Tongue (tissue), 2 donors: ENCODE results near the gene LRRC9. TPM values are rescaled to one million over a fixed set of nuclear protein-coding genes. Genes with fewer than 3 reads are reported as not detected.
"Not testable (repeated sequence)": the region's sequence is repeated elsewhere in the genome, so short reads cannot be mapped to it uniquely, and the experiment has no call there.

Experiments used
- DNase-seq: peaks from one replicate; pipeline ENCODE4 v3.0.0-alpha.2; 2015
- total RNA-seq: library from RNA; depleted of rRNA; stranded (reverse); fragments of >200 nt; gene quantifications from one replicate; pipeline ENCODE4 v1.2.3, GENCODE V29; 2014

LRRC9 gene
- total RNA-seq, 1 donor from 2014 or later: under 0.01 TPM

- DNase-seq: not testable (repeated sequence)
Observed at GRCh38 chr14:59957890-59958289, 37.9 kb downstream of the LRRC9 start.

DNA sequence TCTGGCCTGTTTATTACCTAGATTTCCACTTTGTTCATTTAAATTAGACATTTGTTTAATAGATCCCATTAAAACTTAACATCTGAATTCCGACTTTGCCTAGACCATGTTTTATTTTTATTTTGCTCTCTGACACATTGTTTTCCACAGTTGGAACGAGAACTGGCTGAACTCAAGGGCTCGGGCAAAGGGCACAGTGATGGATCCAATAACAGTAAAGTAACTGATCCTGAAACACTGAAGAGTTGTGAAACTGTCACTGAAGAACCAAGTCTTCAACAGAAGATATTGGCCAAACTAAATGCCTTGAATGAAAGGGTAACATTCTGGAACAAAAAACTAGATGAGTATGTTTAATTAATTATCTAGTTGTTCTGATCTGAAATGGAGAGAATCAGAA, 39.7 kb downstream of the LRRC9 start:
- DNase-seq: no peak

- no peak for DNase-seq
Observed at GRCh38 chr14:59961518-59962062, 41.6 kb downstream of the LRRC9 start.

DNA sequence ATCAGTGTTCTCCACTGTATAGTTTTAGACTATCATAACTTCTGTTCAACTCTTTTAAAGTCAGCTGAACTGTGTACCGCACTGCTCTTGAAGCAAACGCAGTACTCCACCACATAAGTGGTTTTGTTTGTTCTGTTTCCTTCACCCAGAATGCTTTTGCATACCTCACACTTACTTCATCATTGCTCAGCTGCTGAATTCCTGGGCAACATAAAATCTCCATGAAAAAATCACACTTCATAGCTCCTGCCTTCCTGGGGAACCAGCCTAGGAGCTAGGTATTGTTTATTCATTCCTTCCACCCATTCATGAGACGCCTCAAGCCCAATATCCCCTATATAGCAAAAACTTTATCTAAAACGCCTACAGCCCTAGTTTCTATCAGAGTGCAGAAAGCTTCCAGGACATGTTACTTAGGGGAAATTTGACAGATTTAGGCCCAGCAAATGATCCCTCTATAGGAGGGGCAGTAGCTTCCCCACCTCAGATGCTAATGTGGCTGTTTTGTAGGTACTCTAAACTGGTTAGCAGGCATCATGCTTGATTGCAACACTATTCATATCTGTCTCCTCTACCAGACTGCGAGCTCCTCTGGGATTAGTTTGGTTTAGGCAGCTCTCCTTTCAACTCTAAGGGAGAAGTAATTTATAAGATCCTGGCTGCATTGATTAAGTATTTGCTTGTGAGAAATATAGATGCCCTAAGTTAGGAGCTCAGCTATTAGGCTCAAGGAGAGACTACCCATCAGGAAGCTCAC, 44.5 kb downstream of the LRRC9 start:
- peak; percentile 7 for DNase-seq

GRCh38 chr14:59969319-59969718, 49.4 kb downstream of the LRRC9 start:
- DNase-seq: no peak

DNA sequence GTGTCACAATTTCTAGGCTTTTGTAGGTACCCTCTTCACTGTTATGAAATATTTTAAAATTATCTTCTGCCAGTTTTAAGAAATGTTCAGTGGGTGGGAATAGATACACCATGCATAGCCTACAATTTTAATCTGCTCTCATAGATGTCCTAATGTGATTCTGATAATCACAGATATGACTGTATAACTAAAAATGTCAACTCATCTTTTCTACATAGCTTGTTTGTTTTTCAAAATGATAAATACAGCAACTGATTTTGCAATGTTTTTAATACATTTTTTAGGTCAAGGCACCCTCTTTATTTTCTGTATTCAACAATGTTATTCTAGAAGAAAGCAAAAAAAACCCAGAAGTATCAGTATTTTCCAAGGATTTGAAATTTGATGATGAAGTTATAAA, 61.6 kb downstream of the LRRC9 start:
- DNase-seq: no peak

DNA sequence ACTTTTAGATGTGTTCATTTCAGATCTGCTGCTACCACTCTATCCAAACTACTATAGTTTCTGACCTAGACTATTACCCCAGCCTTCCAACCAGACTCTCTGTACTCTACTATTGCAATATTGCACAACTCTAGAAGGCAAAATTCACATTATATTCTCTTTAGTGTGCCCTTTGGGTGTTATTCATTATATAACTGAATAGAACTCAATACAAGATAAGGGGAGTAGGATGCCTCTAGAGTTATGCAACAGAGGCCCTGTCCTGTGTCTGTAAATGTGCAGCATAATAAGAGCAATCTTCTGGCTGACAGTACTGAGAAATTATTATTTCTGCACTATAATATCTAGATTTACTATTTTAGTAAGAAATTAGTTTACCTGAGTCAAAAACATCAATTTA, 63.1 kb downstream of the LRRC9 start:
- no peak for DNase-seq

GRCh38 chr14:59986556-59987059, 66.7 kb downstream of the LRRC9 start:
- DNase-seq: no peak

DNA sequence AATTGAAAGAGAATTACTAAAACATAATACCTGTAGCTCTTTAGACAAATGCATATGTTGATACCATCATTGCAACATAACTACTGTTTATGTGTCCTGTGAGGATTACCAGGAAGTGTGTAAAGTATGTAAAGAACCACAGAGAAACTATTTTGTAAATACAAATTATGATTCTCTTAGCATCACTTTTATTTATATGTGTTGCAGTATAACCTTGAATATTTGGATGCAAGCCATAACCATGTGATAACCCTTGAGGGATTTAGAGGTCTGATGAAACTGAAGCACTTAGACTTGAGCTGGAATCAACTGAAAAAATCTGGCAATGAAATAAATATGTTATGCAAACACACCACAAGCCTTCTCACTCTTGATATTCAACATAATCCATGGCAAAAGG, 77.5 kb downstream of the LRRC9 start:
- DNase-seq: peak; percentile 24

DNA sequence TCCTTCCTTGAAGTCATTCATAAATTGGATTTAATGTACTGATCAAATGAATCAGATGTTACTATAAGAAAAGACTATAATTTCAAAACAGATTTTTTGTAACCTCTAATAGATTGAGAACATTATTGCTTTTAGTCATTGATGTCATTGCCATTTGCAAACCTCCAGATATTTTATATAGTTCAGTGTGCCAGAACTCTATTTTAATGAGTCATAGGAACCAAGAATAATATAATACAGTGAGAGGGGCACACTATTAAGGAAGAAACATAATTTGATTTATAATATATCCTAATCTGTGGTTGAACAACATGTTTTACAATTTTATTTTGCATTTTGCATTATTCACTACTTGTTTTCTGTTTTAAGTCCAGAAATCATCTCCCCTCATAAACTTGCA, 78.0 kb downstream of the LRRC9 start:
- no peak for DNase-seq

DNA sequence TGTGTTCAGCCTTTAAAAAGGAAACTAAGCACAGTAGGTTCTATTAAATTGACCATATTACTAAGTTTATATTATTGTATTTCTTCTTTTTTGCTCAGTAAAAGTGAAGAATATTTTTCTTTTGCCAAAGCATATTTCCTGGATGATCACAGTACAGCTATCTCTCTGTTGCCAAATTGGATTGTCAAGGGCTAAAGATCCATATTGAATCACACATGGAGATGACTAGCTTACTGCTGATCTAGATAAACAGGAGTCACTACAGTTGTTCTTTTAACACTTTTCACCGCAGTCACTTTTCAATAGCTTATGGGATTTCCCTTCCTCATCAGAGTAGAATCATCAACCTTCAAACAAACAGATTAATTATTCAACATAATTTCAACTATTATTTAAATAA, 78.6 kb downstream of the LRRC9 start:
- DNase-seq: peak; percentile 26

DNA sequence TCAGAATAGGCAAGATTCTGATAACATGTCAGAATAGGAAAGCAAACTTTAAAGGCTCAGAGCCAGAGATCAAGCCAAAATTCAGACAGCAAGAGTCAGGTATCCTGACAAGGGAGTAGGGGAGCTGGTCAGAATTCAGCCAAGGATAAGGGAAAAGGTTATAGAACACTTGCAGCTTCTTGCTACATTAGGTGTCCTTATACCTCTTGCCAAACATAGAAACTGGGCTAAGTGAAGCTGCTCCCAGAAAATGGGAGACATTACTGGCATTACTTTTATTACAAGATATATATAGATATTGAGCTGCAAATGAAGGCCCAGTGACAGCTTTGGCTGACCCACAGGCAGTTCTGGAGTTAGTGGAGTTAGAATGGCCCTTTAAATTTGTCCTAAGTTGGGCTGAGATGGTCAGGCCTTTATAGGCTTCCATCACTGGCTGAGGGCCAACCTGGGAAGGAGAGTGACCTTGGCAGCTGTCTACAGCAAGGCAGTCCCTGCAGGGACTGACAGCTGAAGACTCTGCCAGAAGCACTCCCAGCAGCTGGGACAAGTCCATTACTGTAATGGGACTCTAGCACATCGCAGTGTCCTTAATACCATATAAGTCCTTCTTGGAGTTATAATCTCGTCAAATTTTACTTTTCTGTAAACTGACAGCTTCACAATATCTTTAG, 83.0 kb downstream of the LRRC9 start:
- DNase-seq: peak; percentile 94

DNA sequence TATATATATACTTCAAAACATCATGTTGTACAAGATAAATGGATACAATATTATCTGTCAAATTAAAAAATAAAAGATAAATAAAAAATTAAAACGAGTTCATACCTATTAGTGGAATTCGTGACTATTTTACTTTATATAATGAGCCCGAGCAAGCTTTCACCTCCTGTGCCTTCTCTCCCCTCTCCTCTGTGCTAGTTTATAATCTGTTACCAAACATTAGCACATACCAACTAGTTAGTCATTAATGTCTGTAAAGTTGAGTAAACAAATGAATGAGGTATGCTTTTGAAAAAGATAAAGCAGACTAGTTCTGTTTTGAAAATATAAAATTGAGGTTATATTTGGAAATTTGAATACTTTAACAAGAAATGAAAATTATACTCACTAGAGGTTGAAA, 84.0 kb downstream of the LRRC9 start:
- no peak for DNase-seq

DNA sequence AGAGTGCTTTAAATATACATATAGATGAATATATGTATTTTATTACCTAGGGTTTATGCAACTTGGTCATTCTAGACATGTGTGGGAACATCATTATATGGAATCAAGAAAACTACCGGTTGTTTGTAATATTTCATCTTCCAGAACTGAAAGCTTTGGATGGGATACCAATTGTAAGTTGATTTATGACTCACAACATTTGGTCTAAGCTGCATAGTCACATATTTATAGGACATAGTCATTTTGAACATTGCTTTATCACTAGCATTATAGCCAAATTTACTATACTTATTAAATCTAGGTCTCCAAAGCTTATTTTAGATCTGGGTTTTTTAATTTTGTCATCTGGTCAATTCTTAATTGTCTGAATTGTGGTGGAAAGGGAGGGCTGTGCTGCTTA, 88.1 kb downstream of the LRRC9 start:
- DNase-seq: no peak

- not testable (repeated sequence) for DNase-seq
Observed at GRCh38 chr14:60010263-60010662, 90.3 kb downstream of the LRRC9 start.

DNA sequence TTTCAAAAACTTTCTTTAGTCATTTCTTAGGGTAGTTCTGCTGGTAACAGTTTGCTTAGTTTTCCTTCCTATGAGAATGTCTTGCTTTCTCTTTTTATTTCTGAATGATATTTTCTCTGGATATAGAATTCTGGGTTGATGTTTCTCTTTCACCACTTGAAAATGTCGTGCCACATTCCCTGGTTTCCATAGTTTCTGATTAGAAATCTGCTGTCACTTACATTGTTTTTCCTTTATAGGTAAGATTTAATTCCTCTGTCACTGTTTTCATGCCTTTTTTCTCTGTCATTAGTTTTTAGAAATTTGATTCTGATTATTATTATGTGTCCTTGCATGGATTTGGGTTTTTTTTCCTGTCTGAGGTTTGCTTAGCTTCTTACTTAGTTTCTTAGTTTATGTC, 94.5 kb downstream of the LRRC9 start:
- no peak for DNase-seq

DNA sequence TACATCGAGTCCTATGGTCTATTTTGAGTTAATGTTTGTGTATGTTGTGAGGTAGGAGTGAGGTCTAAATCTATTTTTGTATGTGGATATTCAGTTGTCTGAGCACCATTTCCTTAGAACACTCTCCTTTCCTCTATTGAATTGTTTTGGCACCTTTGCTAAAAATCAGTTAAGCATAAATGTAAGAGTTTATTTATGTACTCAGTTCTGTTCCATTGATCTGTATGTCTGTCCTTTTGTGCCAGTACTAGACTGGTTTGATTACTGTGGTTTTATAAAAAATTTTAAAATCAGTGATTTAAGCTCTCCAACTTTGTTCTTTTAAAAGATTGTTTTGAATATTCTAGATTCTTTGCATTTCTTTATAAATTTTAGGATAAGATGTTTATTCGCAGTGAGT, 101.7 kb downstream of the LRRC9 start:
- DNase-seq: no peak

- DNase-seq: no peak
Observed at GRCh38 chr14:60025571-60025970, 105.6 kb downstream of the LRRC9 start.

DNA sequence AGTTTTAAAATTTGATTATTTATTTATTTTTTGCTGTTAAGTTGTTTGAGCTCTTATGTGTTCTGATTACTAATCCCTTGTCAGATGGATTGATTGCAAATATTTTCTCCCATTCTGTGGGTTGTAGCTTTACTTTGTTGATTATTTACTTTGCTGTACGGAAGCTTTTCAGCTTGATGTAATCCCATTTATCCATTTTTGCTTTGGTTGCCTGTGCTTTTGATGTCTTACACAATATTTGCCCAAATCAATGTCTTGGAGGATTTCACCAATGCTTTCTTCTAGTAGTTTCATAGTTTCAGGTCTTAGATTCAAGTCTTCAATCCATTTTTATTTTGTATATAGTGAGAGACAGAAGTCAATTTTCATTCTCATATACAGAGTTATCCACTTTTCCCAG, 115.2 kb downstream of the LRRC9 start:
- DNase-seq: no peak

DNA sequence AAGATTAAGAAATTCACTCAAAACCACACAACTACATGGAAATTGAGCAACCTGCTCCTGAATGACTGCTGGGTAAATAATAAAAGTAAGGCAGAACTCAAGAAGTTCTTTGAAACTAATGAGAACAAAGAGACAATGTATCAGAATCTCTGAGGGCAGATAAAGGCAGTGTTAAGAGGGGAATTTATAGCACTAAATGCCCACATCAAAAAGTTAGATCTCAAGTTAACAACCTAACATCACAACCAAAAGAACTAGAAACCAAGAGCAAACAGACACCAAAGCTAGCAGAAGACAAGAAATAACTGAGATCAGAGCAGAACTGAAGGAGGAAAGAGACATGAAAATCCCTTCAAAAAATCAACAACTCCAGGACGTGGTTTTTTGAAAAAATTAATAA, 128.0 kb downstream of the LRRC9 start:
- DNase-seq: not testable (repeated sequence)

GRCh38 chr14:60051721-60052221, 131.8 kb downstream of the LRRC9 start:
- peak; percentile 86 for DNase-seq

DNA sequence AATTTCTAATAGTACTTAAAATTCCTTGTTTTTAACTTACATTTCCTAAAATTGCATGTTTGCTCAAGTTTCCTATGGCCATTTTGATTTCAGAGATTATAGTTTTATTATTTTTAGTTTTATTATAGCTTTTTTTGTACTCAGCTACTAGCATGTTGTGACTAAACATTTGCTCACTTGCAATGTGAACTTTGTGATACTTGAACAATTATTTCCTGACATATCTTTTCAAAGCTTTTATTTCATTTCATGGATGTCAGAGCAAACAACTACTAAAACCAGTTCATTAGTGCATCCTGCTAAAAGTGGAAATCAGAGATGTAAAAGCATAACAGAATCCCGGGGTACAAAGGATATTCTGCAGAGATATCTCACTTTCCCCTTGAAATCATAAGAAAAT, 138.1 kb downstream of the LRRC9 start:
- DNase-seq: no peak

GRCh38 chr14:60061371-60061770, 141.4 kb downstream of the LRRC9 start:
- no peak for DNase-seq
